GM23248 (cell line): ENCODE data around the gene BRD7. TPM values are rescaled to one million over a fixed set of nuclear protein-coding genes. Genes with fewer than 3 reads are reported as not detected.
A peak's percentile ranks its signal among the peaks of the same experiment; 100 is the strongest.

Experiments
- DNase-seq: peaks from one replicate; pipeline ENCODE4 v3.0.0-alpha.2; 2015
- H2AFZ ChIP-seq: fragments of 200-600 bp; sonication (generic); 2 replicates; pipeline ENCODE4 v1.6.1; 2016; ENCODE audit warnings: antibody characterized with exemption
- H3F3A ChIP-seq: fragments of 200-600 bp; sonication (generic); 2 replicates; pipeline ENCODE4 v1.6.1; 2016; ENCODE audit warnings: mild to moderate bottlenecking, antibody characterized with exemption, mixed run types; ENCODE audit not compliant: insufficient read depth
- H3K27ac ChIP-seq: fragments of 200-600 bp; sonication (generic); 2 replicates; pipeline ENCODE4 v1.5.1; 2016; ENCODE audit warnings: mild to moderate bottlenecking
- H3K27me3 ChIP-seq: fragments of 200-600 bp; sonication (generic); replicated peaks from 2 replicates; pipeline ENCODE4 v1.6.1; 2016; ENCODE audit warnings: mild to moderate bottlenecking; ENCODE audit not compliant: insufficient read depth
- H3K36me3 ChIP-seq: fragments of 200-600 bp; sonication (generic); 2 replicates; pipeline ENCODE4 v1.6.1; 2016; ENCODE audit warnings: low read depth, mild to moderate bottlenecking
- H3K4me1 ChIP-seq: fragments of 200-600 bp; sonication (generic); 2 replicates; pipeline ENCODE4 v1.6.1; 2016; ENCODE audit warnings: mild to moderate bottlenecking; ENCODE audit not compliant: insufficient read depth
- H3K4me2 ChIP-seq: fragments of 200-600 bp; sonication (generic); one replicate; pipeline ENCODE4 v1.6.1; 2016; ENCODE audit warnings: mild to moderate bottlenecking; ENCODE audit not compliant: unreplicated experiment
- H3K4me3 ChIP-seq: fragments of 200-600 bp; sonication (generic); 2 replicates; pipeline ENCODE4 v1.5.1; 2016; ENCODE audit warnings: mild to moderate bottlenecking
- H3K79me2 ChIP-seq: fragments of 200-600 bp; sonication (generic); 2 replicates; pipeline ENCODE4 v1.6.1; 2016; ENCODE audit warnings: mild to moderate bottlenecking; ENCODE audit not compliant: insufficient read depth
- H3K9ac ChIP-seq: fragments of 200-600 bp; sonication (generic); 2 replicates; pipeline ENCODE4 v1.6.1; 2016; ENCODE audit warnings: mild to moderate bottlenecking
- H3K9me2 ChIP-seq: fragments of 200-600 bp; sonication (generic); 2 replicates; pipeline ENCODE4 v1.6.1; 2016; ENCODE audit warnings: mixed run types, mild to moderate bottlenecking, moderate library complexity; ENCODE audit not compliant: insufficient read depth
- H3K9me3 ChIP-seq: fragments of 200-600 bp; sonication (generic); one replicate; pipeline ENCODE4 v1.6.1; 2017; ENCODE audit warnings: low read depth
- H4K20me1 ChIP-seq: fragments of 200-600 bp; sonication (generic); 2 replicates; pipeline ENCODE4 v1.6.0; 2016; ENCODE audit not compliant: insufficient read depth
- EZH2 ChIP-seq: fragments of 200-600 bp; sonication (generic); IDR thresholded peaks from 2 replicates; pipeline ENCODE4 v1.6.1; 2018; ENCODE audit warnings: antibody characterized with exemption, mild to moderate bottlenecking; ENCODE audit not compliant: insufficient read depth, poor library complexity, severe bottlenecking
- EZH2phosphoT487 ChIP-seq: fragments of 200-600 bp; sonication (generic); IDR thresholded peaks from 2 replicates; pipeline ENCODE4 v1.6.1; 2018; ENCODE audit warnings: antibody characterized with exemption, moderate library complexity, mild to moderate bottlenecking, low read depth; ENCODE audit not compliant: insufficient read depth
- WGBS, 2 experiments: methylation state at CpG; one replicate each; pipeline ENCODE4 v1.1.6; 2015 to 2017; ENCODE audit warnings: low lambda C conversion rate in 2 of 2, low coverage in 1 of 2; ENCODE audit errors: missing lambda C conversion rate in 2 of 2; 5-methylcytosine and 5-hydroxymethylcytosine counted together
- in situ Hi-C: fragments of 300-500 bp; cut with MboI; formaldehyde crosslinking; loops from 2 replicates; pipeline ENCODE4 v1.15.0; 2020
- polyA plus RNA-seq: library from polyadenylated mRNA; unstranded; fragments of >200 nt; fragmentation: Nextera tagmentation; extraction: Ambion mirVana; gene quantifications from 2 replicates; pipeline ENCODE4 v1.2.1, GENCODE V29; 2016
- total RNA-seq: library from RNA; depleted of rRNA; stranded (reverse); fragments of >200 nt; shearing (Covaris generic); gene quantifications from 2 replicates; pipeline ENCODE4 v1.2.3, GENCODE V29; 2014; rRNA removed

Gene BRD7
- 34.5 and 35.8 TPM in 2 replicates for total RNA-seq
- polyA plus RNA-seq = 20.3 and 31.1 TPM in 2 replicates

DNA sequence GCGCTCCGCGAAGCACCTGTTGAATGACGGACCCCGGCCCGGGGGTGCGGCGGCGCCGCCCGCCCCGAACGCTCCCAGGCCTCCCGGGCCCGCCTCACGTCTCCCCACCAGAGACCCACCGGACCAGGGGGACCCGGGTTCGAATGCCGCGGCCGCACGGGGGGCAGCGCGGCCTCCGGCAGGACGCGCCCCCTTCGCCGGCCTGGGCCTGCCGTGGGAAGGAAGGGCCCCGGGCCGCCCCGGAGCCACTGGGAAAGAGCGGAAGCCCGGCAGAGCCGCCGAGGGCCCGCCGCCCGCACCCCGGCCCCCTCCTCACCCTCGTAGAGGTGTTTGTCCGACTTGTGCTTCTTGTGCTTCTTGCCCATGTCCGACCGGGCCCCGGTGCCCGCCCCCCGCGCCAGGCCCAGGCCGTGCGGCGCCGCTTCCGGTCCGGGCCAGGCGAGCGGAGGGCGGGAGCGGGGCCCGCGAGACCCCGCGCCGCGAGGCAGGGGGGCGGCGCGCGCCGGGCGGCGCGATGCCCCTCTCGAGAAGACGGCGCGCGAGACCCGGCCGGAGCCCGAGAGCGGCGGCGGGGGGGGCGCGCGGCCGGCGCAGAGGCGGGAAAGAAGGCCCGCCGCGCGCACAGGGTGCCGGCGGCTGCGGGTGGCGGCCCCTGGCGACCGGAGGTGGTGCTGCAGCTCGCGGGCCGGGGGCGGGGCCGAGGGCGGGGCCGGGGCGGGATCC, at the start of gene BRD7:
TSS of gene BRD7 (minus strand) at position 579 of the 723 bp plus-strand sequence. CDS start at position 365, 214 bp downstream.
- H3K9ac ChIP-seq = peak within 1 kb of the TSS; percentile 88
- in situ Hi-C loops = no loop called here
- peak within 1 kb of the TSS; percentile 94 for H2AFZ ChIP-seq
- H4K20me1 ChIP-seq = 0 out of 2 replicates have a peak, but pooled peaks cover 5% of the 10 kb centered on the region
- no peaks in the 10 kb centered on the region for H3F3A ChIP-seq
- H3K4me1 ChIP-seq = peaks cover 16% of the 10 kb centered on the region
- H3K27ac ChIP-seq = peak within 1 kb of the TSS; percentile 32
- H3K4me3 ChIP-seq = peak within 1 kb of the TSS; percentile 90
- WGBS, 2 experiments = 1 to 2% methylated on average over 66 to 94 of the region's 109 CpGs
- H3K9me2 ChIP-seq = no peaks in the 10 kb centered on the region
- DNase-seq = peak; percentile 79
- peaks cover 50% of the 10 kb centered on the region for H3K79me2 ChIP-seq
- H3K9me3 ChIP-seq = no peaks in the 10 kb centered on the region
- H3K27me3 ChIP-seq = no peaks in the 10 kb centered on the region
- peaks cover 20% of the 10 kb centered on the region; the same call in 1 of the 2 replicates for H3K36me3 ChIP-seq
- no peak for TF ChIP-seq EZH2
- peak within 1 kb of the TSS; percentile 93 for H3K4me2 ChIP-seq

DNA sequence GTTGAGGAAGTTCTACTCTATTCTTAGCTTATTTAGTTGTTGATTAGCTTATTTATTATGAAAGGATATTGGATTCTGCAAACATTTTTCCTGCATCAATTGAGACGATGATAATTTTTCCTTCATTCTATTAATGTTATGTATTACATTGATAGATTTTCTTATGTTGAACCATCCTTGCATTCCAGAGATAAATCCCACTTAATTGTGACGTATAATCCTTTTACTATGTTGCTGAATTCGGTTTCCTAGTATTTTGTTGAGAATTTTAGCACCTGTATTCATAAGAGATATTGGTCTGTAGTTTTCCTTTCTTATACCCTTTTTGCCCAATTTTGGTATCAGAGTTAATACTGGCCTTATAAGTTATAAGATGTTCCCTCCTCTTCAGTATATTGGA, 47.6 kb upstream of the BRD7 start:
- Histone ChIP-seq H3F3A (no peaks in the 10 kb centered on the region), H3K9me3 (peaks cover 7% of the 10 kb centered on the region), H3K4me3 (no peak overlapping the region), H3K4me1 (no peaks in the 10 kb centered on the region), H3K36me3 (no peaks in the 10 kb centered on the region), H3K27me3 (no peaks in the 10 kb centered on the region), H3K9ac (no peak overlapping the region), H2AFZ (no peak overlapping the region), H3K27ac (no peak overlapping the region), H3K4me2 (no peak overlapping the region), H3K9me2 (no peaks in the 10 kb centered on the region), H3K79me2 (no peaks in the 10 kb centered on the region), H4K20me1 (no peaks in the 10 kb centered on the region)
- TF ChIP-seq EZH2 (no peak), EZH2phosphoT487 (no peak)
- in situ Hi-C loops = no loop called here
- peak; percentile 7 for DNase-seq
- WGBS, 2 experiments = 12 to 20% methylated on average over 3 of the region's 3 CpGs

DNA sequence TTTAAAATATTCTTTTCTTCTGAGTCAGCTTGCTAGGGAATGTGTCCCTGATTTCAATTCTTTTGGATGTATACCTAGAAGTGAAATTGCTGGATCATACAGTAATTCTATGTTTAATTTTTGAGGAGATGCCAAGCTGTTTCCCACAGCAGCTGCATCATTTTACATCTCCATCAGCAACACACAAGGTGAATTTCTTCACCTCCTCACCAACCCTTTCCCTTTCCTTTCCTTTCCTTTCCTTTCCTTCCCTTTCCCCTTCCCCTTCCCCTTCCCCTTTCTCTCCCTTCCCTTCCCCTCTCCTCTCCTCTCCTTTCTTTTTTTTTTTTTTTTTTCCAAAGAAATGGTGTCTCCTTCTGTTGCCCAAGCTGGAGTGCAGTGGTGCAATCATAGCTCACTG, 45.4 kb upstream of the BRD7 start:
- Histone ChIP-seq H3K27ac (no peak overlapping the region), H3K9ac (no peak overlapping the region), H3K4me1 (no peaks in the 10 kb centered on the region), H2AFZ (no peak overlapping the region), H4K20me1 (no peaks in the 10 kb centered on the region), H3K4me2 (no peak overlapping the region), H3K9me2 (no peaks in the 10 kb centered on the region), H3K79me2 (no peaks in the 10 kb centered on the region), H3F3A (no peaks in the 10 kb centered on the region), H3K36me3 (no peaks in the 10 kb centered on the region), H3K9me3 (peaks cover 3% of the 10 kb centered on the region), H3K27me3 (no peaks in the 10 kb centered on the region), H3K4me3 (no peak overlapping the region)
- in situ Hi-C loops = no loop called here
- no peak for DNase-seq
- no peak for TF ChIP-seq EZH2
- TF ChIP-seq EZH2phosphoT487 = no peak

DNA sequence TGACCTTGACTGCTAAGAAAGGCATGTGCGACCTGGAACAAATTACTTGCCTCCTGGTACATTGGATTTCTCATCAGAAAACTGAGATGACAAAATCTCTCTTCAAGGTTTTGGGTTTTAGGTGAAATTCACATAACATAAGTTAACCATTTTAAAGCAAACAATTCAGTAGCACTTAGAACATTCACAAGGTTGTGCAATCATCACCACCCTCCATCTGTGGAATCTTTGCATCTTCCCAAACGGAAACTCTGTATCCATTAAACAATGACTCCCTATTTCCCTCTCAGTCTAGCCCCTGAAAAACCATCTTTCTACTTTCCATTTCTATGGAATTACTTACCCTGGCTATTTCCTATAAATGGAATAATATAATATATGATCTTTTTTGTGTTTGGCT, 42.2 kb upstream of the BRD7 start:
- no peaks in the 10 kb centered on the region for H3K4me1 ChIP-seq
- no peak overlapping the region for H3K4me3 ChIP-seq
- H3K9me3 ChIP-seq = no peaks in the 10 kb centered on the region
- no peaks in the 10 kb centered on the region for H3K27me3 ChIP-seq
- H3K9ac ChIP-seq = no peak overlapping the region
- in situ Hi-C loops = no loop called here
- H3K79me2 ChIP-seq = no peaks in the 10 kb centered on the region
- H3F3A ChIP-seq = no peaks in the 10 kb centered on the region
- H3K36me3 ChIP-seq = no peaks in the 10 kb centered on the region
- no peak for TF ChIP-seq EZH2
- TF ChIP-seq EZH2phosphoT487 = no peak
- no peak overlapping the region for H2AFZ ChIP-seq
- DNase-seq = no peak
- 70 to 75% methylated on average over 2 of the region's 2 CpGs for WGBS, 2 experiments
- H4K20me1 ChIP-seq = no peaks in the 10 kb centered on the region
- H3K9me2 ChIP-seq = no peaks in the 10 kb centered on the region
- no peak overlapping the region for H3K27ac ChIP-seq
- no peak overlapping the region for H3K4me2 ChIP-seq
